GM19328 (cell line): ENCODE results near the gene F8.
"Not testable (repeated sequence)": the region's sequence is repeated elsewhere in the genome, so short reads cannot be mapped to it uniquely, and the experiment has no call there.

ENCODE experiments used
- ATAC-seq: cut with Tn5 transposase; IDR thresholded peaks from one replicate; pipeline ENCODE4 v1.9.1; 2021; ENCODE audit warnings: mild to moderate bottlenecking, moderate library complexity; ENCODE audit not compliant: unreplicated experiment

F8 gene

GRCh38 chrX:154886069-154886788 is 136.3 kb downstream of the F8 start, which contains the start of gene F8A1:
TSS of gene F8A1 (plus strand) at chrX:154886355. CDS start at chrX:154886375, 20 bp downstream.
- peak; percentile 61 for ATAC-seq

GRCh38 chrX:154885549-154885948 is 137.0 kb downstream of the F8 start:
- ATAC-seq = not testable (repeated sequence)

GRCh38 chrX:154885057-154885456 is 137.5 kb downstream of the F8 start:
- not testable (repeated sequence) for ATAC-seq

- not testable (repeated sequence) for ATAC-seq
Measured at GRCh38 chrX:154884069-154884468, 138.5 kb downstream of the F8 start.

GRCh38 chrX:154873329-154873728 is 149.2 kb downstream of the F8 start:
- ATAC-seq = no peak

- not testable (repeated sequence) for ATAC-seq
Measured at GRCh38 chrX:154868522-154868921, 154.0 kb downstream of the F8 start.

GRCh38 chrX:154855256-154855655 is 167.3 kb downstream of the F8 start:
- no peak for ATAC-seq

- no peak for ATAC-seq
Measured at GRCh38 chrX:154850957-154851611, 171.4 kb downstream of the F8 start.

- ATAC-seq = no peak
Measured at GRCh38 chrX:154840856-154841255, 181.7 kb downstream of the F8 start.

GRCh38 chrX:154836163-154836562 is 186.4 kb downstream of the F8 start:
- no peak for ATAC-seq

- ATAC-seq = no peak
Measured at GRCh38 chrX:154834562-154834961, 188.0 kb downstream of the F8 start, which contains the start of gene SMIM9. TSS of gene SMIM9 (minus strand) at chrX:154834662. CDS start at chrX:154830856, 3,806 bp downstream.

- ATAC-seq = no peak
Measured at GRCh38 chrX:154833746-154834274, 188.7 kb downstream of the F8 start.

GRCh38 chrX:154829926-154830442 is 192.5 kb downstream of the F8 start:
- no peak for ATAC-seq

GRCh38 chrX:154829134-154829533 is 193.4 kb downstream of the F8 start:
- no peak for ATAC-seq

- ATAC-seq = no peak
Measured at GRCh38 chrX:154828016-154828408, 194.5 kb downstream of the F8 start.

GRCh38 chrX:154827194-154828015 is 195.1 kb downstream of the F8 start:
- ATAC-seq = peak; percentile 72

GRCh38 chrX:154825586-154825985 is 196.9 kb downstream of the F8 start:
- ATAC-seq = not testable (repeated sequence)

- no peak for ATAC-seq
Measured at GRCh38 chrX:154824638-154825037, 197.9 kb downstream of the F8 start.

GRCh38 chrX:154822029-154822428 is 200.5 kb downstream of the F8 start:
- ATAC-seq = no peak

GRCh38 chrX:154821523-154821922 is 201.0 kb downstream of the F8 start:
- ATAC-seq = no peak
